Amygdala (tissue), 56 donors: Measurements from ENCODE around the gene BOK.
"Not testable (repeated sequence)": the region's sequence is repeated elsewhere in the genome, so short reads cannot be mapped to it uniquely, and the experiment has no call there.

Experiments
- DNase-seq, 56 donors: peaks; one replicate each; lab custom pipeline; 2025; lab: John Stamatoyannopoulos, UW

Gene BOK

GRCh38 chr2:241570961-241571581 is 12.5 kb downstream of the BOK start:
- no peak for DNase-seq

GRCh38 chr2:241571821-241572620 is 13.5 kb downstream of the BOK start:
- DNase-seq = no peak

GRCh38 chr2:241572915-241573651 is 14.5 kb downstream of the BOK start:
- not testable (repeated sequence) for DNase-seq

- no peak for DNase-seq
These were observed 15.2 kb downstream of the BOK start for GRCh38 chr2:241573741-241574140.

- no peak for DNase-seq
These were observed 16.5 kb downstream of the BOK start for GRCh38 chr2:241574911-241575623.

- DNase-seq = no peak
These were observed 17.2 kb downstream of the BOK start for GRCh38 chr2:241575624-241576292.

GRCh38 chr2:241576293-241576654 is 17.7 kb downstream of the BOK start:
- no peak for DNase-seq

- no peak for DNase-seq
These were observed 19.0 kb downstream of the BOK start for GRCh38 chr2:241577413-241578122.

GRCh38 chr2:241579281-241579680 is 20.7 kb downstream of the BOK start:
- no peak for DNase-seq

GRCh38 chr2:241582328-241582727 is 23.8 kb downstream of the BOK start:
- DNase-seq = no peak

- no peak for DNase-seq
These were observed 24.3 kb downstream of the BOK start for GRCh38 chr2:241582806-241583205.

GRCh38 chr2:241584436-241584835 is 25.9 kb downstream of the BOK start:
- DNase-seq = peak in 3 of 56 donors; percentile 7 to 34 (median 33)

- DNase-seq = no peak
These were observed 28.2 kb downstream of the BOK start for GRCh38 chr2:241586564-241587264.

GRCh38 chr2:241589863-241590262 is 31.3 kb downstream of the BOK start:
- DNase-seq = not testable (repeated sequence)

GRCh38 chr2:241590496-241591455 is 32.2 kb downstream of the BOK start:
- not testable (repeated sequence) for DNase-seq

- no peak for DNase-seq
These were observed 33.7 kb downstream of the BOK start for GRCh38 chr2:241592126-241592845.

GRCh38 chr2:241593271-241593670 is 34.7 kb downstream of the BOK start:
- DNase-seq = no peak
